ENCODE results near the gene APOM.

APOM gene

DNA sequence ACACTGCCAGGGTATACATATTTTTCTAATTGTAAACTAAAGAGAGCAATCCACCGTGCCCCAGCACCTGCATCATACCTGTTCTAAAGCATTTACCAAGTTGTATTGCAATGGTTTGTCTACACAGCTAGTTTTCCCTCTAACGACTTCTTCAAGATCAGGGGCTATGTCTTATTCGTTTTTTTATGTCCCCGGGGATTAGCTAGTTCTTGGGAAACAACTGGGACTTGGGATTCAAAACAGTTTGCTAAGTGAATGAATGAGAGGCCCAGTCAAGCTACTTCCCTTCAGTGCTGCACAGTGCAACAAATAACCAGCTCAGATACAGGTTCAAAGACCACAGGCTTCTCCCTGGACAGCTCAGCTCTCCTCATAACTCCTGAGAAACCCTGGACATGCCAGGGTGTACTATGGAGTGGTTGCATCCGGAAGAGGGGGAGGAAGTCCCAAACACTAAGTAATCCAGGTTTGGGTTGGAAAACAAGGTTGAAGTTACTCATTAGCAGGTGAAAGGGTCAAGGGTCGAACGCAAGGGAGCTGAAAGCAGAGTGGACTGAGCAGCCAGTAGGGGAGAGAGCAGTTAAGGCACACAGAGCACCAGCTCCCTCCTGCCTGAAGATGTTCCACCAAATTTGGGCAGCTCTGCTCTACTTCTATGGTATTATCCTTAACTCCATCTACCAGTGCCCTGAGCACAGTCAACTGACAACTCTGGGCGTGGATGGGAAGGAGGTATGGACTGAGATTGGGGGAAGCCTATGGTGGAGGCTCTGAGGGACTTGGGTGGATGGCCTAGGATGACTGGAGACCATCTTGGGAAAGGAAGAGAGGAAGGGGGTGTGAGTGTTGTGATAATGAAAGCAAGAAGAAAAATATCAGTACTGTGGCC lies at the start of gene APOM:
Gene APOM (plus strand): TSS at position 546 of the 889 bp plus-strand sequence. CDS start 73 bp downstream, at position 619.
- in situ Hi-C loops (cut with MboI; ENCODE audit: low sequenced_read_pairs) = loop anchor here (25.0 kb wide), 1 partner anchor 307 kb away; the partner anchor contains the start of genes DXO, NELFE and SKIC2

DNA sequence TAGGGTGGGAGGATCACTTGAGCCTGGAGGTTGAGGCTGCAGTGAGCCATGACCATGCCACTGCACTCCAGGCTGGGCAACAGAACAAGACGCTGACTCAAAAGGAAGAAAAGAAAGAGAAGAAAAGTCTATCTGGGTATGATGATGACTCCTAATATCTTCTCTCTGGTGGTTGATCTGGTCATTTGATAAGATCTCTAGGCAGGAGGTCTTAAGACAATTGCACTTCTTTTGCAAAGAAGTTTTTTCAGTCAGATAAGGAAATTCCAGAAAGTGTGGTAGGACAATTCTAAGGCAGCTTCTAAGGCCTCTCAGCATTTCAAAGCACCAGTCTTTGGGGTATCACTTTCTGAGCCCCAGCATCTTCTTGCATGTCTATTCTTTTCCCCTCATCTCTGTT lies 48.4 kb upstream of the APOM start:
- in situ Hi-C loops (cut with MboI; ENCODE audit: low sequenced_read_pairs) = no loop called here

- in situ Hi-C loops (cut with MboI; ENCODE audit: low sequenced_read_pairs) = no loop called here
Observed at GRCh38 chr6:31609519-31610406, 45.9 kb upstream of the APOM start.

- in situ Hi-C loops (cut with MboI; ENCODE audit: low sequenced_read_pairs) = no loop called here
Observed at GRCh38 chr6:31610968-31611367, 44.7 kb upstream of the APOM start.

- in situ Hi-C loops (cut with MboI; ENCODE audit: low sequenced_read_pairs) = no loop called here
Observed at GRCh38 chr6:31614075-31614619, 41.5 kb upstream of the APOM start.

DNA sequence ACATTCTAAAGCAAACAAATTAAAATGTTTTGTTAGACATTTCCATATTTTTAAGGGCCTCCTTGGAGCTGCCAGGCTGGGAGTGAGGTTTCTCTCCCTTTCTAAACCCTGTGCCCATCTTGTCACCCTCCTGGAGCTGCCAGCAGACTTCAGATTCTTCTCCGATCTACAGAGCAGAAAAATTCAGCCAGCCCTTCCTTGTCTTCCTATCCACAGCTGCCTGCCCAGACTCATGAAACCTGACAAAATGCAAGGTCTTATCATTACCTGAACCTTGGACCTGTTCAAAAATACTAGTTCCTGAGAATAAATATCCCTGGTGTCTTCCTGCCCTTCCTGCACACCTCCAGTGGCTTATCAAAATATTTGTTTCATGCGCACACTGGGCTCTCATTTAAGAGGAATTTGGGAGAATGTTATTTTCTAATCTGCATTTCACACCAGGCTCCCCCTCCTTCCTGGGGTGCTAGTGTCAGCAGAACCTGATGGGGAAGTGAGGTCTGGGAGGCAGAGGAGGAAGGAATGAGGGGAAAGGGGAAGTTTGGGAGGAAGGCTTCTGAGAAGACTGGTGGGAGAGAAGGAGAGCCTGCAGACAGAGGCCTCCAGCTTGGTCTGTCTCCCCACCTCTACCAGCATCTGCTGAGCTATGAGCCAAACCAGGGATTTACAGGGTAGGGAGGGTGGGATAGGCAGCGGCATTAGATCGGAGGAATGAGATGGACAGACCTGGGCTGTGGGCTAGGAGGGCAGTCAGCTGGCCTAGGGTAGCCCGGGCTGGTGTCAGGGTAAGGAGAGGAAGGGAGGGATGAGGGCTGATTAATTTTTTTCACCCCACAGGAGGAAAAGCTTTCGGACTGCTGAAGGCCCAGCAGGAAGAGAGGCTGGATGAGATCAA lies 40.8 kb upstream of the APOM start, which contains the start of gene AIF1:
Gene AIF1 (plus strand): TSS at position 551 of the 895 bp plus-strand sequence. CDS start 96 bp downstream, at position 647.
- in situ Hi-C loops (cut with MboI; ENCODE audit: low sequenced_read_pairs) = no loop called here

- in situ Hi-C loops (cut with MboI; ENCODE audit: low sequenced_read_pairs) = no loop called here
Observed at GRCh38 chr6:31615748-31616147, 39.9 kb upstream of the APOM start.

- in situ Hi-C loops (cut with MboI; ENCODE audit: low sequenced_read_pairs) = no loop called here
Observed at GRCh38 chr6:31617010-31617409, 38.7 kb upstream of the APOM start.

- in situ Hi-C loops (cut with MboI; ENCODE audit: low sequenced_read_pairs) = no loop called here
Observed at GRCh38 chr6:31619805-31620585, 35.7 kb upstream of the APOM start.

DNA sequence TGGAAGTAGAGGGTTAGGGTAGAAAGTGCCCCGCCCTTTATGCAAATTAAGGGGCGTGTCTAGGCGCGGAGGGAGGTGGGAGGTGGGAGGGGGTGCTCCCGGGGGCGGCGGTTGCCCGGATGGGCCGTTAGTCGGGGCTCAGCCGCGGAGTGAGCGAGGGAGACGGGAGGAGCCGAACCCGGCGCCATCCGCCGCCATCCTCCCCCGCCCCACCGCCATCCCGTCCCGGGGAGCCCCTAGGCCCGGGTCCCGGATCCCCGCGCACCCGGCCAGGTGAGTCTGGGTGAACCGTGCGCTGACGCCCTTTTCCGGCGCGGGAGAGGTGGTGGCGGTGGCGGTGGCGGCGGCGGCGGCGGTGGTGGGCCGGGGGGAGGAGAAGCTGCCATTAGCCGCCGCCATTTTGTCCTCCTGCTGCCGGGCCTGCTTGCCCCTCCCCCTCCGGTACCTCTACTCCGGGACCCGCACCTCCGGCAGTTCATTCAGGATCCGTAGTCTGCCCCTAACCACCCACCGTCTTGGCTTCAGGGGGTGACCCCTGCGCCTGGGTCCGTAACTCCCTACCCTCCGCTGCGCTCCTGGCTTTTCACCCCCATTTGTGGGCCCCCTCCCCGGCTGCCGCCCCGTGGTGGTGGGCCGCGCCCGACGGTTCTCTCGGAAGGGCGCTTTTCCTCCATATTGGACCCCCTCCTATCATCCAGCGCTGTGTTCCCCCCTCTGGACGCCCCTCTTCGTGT lies 34.9 kb upstream of the APOM start, which contains the start of gene PRRC2A:
Gene PRRC2A (plus strand): TSS at position 130 of the 734 bp plus-strand sequence. CDS start 2,075 bp downstream, outside the sequence.
- in situ Hi-C loops (cut with MboI; ENCODE audit: low sequenced_read_pairs) = no loop called here

GRCh38 chr6:31621320-31621939 lies 34.3 kb upstream of the APOM start:
- in situ Hi-C loops (cut with MboI; ENCODE audit: low sequenced_read_pairs) = no loop called here

- in situ Hi-C loops (cut with MboI; ENCODE audit: low sequenced_read_pairs) = no loop called here
Observed at GRCh38 chr6:31621991-31622390, 33.7 kb upstream of the APOM start.

- in situ Hi-C loops (cut with MboI; ENCODE audit: low sequenced_read_pairs) = no loop called here
Observed at GRCh38 chr6:31622684-31623091, 33.0 kb upstream of the APOM start.

GRCh38 chr6:31624070-31624469 lies 31.6 kb upstream of the APOM start:
- in situ Hi-C loops (cut with MboI; ENCODE audit: low sequenced_read_pairs) = no loop called here

DNA sequence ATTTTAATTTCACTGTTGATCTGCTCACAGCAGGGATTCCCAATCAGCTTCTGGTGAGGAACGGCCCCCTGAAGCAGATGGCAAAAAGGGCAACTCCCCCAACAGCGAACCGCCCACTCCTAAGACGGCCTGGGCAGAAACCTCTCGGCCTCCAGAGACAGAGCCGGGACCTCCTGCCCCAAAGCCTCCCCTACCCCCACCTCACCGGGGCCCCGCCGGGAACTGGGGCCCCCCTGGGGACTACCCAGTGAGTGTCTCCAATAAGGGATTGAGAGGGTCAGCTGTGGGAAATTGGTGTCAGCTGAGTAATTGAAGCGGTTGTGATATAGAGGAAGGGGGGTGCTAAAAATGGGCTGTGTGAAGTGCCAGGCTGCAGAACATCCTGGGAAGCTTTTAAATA lies 28.7 kb upstream of the APOM start:
- in situ Hi-C loops (cut with MboI; ENCODE audit: low sequenced_read_pairs) = no loop called here

GRCh38 chr6:31627690-31628287 lies 27.9 kb upstream of the APOM start:
- in situ Hi-C loops (cut with MboI; ENCODE audit: low sequenced_read_pairs) = no loop called here

DNA sequence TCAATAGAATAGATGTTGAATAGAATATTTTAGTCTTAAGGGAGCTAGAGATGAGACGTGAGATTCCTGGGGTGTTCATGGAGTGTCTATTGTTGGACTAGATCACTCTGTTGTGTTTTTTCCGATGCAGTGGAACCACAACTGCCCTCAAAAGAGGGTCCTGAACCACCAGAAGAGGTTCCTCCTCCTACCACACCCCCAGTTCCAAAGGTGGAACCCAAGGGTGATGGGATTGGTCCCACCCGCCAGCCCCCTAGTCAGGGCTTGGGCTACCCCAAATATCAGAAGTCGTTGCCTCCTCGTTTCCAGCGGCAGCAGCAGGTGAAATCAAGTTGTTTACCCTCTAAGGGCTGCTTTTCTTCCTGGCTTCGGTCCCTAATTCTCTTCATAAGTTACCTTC lies 26.7 kb upstream of the APOM start:
- in situ Hi-C loops (cut with MboI; ENCODE audit: low sequenced_read_pairs) = no loop called here
